ENCODE results near the gene PLEKHA1.
A peak's percentile ranks its signal among the peaks of the same experiment; 100 is the strongest.

Gene PLEKHA1

GRCh38 chr10:122338609-122339441 lies 35.7 kb upstream of the PLEKHA1 start:
- TF ChIP-seq CTCF (IDR thresholded peaks at IDR 0.05): no peak
- Histone ChIP-seq H3K27ac (no peak overlapping the region), H3K4me3 (no peak overlapping the region)
- DNase-seq (ENCODE audit: low spot score): no peak

- H3K4me3 ChIP-seq: no peak overlapping the region
- DNase-seq (ENCODE audit: low spot score): no peak
- TF ChIP-seq CTCF (IDR thresholded peaks at IDR 0.05): no peak
- H3K27ac ChIP-seq: no peak overlapping the region
Measured at GRCh38 chr10:122341141-122341810, 33.2 kb upstream of the PLEKHA1 start.

- no peak for DNase-seq (ENCODE audit: low spot score)
- peak; percentile 78 for TF ChIP-seq CTCF (IDR thresholded peaks at IDR 0.05)
- Histone ChIP-seq H3K4me3 (no peak overlapping the region), H3K27ac (no peak overlapping the region)
Measured at GRCh38 chr10:122342293-122343134, 32.0 kb upstream of the PLEKHA1 start.

GRCh38 chr10:122343135-122343800 lies 31.2 kb upstream of the PLEKHA1 start:
- DNase-seq (ENCODE audit: low spot score): no peak
- TF ChIP-seq CTCF (IDR thresholded peaks at IDR 0.05): no peak
- Histone ChIP-seq H3K4me3 (no peak overlapping the region), H3K27ac (no peak overlapping the region)

- no peak overlapping the region for H3K27ac ChIP-seq
- DNase-seq (ENCODE audit: low spot score): no peak
- no peak for TF ChIP-seq CTCF (IDR thresholded peaks at IDR 0.05)
Measured at GRCh38 chr10:122343936-122344335, 30.6 kb upstream of the PLEKHA1 start.

GRCh38 chr10:122344741-122345258 lies 29.7 kb upstream of the PLEKHA1 start:
- no peak for DNase-seq (ENCODE audit: low spot score)
- no peak for TF ChIP-seq CTCF (IDR thresholded peaks at IDR 0.05)
- Histone ChIP-seq H3K27ac (no peak overlapping the region), H3K4me3 (no peak overlapping the region)

More at GRCh38 chr10:122343936-122344335, 30.6 kb upstream of the PLEKHA1 start:
- no peak overlapping the region for H3K4me3 ChIP-seq
